Right renal cortex interstitium (tissue), 3 donors: ENCODE results near the gene FOXG1. TPM values are rescaled to one million over a fixed set of nuclear protein-coding genes. Genes with fewer than 3 reads are reported as not detected.

ENCODE experiments used
- DNase-seq, 3 donors: peaks; one replicate each; pipeline ENCODE4 v3.0.0-alpha.2; 2013; ENCODE audit warnings: low read depth in 3 of 3, low spot score in 2 of 3
- polyA plus RNA-seq, 3 donors: library from polyadenylated mRNA; unstranded; fragments of 120-200 nt; gene quantifications; one replicate each; pipeline ENCODE4 v1.2.1, GENCODE V29; 2013; ENCODE audit not compliant: insufficient read length in 3 of 3

Gene FOXG1
- under 1 TPM in 2 of 3 donors, not detected in 1; 0.06 to 0.33 TPM for polyA plus RNA-seq

DNA sequence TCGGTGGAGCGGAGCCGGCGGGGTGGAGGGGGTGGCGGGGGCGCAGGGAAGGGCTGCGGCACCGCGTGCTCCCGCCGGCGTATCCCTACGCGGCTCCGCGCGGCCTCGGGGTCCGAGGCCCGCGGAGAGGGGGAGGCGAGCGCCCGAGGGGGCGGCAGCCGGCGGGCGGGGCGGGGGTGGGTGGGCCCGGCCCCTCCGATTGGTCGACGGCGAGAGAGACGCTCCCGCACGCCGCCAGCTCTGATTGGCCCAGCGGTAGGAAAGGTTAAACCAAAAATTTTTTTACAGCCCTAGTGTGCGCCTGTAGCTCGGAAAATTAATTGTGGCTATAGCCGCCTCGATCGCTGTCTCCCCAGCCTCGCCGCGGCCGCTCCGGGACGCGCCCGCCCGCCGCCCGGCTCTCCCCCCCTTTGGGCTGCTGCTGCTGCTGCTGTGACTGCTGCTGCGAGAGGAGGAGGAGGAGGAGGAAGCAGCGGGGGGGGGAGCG is at the start of gene FOXG1:
Gene FOXG1 (plus strand): TSS at position 319 of the 487 bp plus-strand sequence. CDS start 493 bp downstream, outside the sequence.
- no peak for DNase-seq

GRCh38 chr14:28719130-28719529 is 47.5 kb upstream of the FOXG1 start:
- no peak for DNase-seq

GRCh38 chr14:28731358-28731757 is 35.2 kb upstream of the FOXG1 start:
- no peak for DNase-seq

DNA sequence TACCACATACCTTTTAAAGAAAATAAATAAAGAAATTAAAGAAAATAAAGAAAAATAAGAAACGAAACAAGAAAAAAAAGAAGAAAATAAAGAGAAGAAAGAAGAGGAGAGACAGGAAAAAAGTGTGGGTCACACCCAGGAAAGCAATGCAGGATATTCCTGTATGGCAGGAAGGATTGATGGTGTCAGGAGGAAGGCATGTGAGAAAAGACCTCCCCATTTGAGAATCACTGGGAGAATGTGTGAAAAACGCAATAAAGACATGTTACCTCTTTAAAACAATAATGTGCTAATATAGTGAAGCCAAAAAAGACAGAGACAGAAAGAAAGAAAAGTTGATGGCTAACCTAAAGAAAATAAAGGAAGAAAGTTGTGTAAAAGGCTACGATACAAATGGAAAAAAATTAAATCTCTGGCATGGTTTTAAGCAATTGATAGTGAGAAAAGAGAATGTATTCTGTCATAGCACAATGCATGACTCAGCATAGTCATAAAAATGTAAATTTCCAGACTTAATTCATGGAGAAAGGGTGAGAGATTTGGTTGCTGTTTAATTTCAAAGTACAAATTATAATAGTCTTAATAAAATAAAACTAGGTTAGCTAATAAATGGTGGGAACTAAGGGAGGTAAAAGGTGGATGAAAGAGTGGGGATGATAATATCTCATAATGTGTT is 24.3 kb upstream of the FOXG1 start:
- DNase-seq = no peak

GRCh38 chr14:28744126-28744525 is 22.5 kb upstream of the FOXG1 start:
- DNase-seq = no peak

GRCh38 chr14:28745176-28745575 is 21.4 kb upstream of the FOXG1 start:
- no peak for DNase-seq

DNA sequence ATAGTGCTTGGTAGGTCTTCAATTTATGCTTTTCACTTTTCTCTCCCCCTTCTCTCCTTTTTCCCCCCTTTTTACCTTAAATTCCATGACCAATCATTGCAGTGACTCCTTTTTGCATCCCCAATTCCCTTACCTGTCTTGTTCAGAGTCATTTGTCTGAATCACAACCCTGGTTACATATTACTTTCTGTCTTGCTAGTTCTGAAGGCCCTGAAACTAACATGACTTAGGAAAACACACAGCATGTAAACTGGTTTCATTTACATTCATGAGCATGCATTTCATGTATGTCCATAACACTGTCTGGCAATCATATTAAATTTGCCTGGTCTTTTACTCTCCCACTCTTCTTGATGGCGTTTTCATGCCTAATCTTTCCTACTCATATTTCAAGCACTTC is 20.3 kb upstream of the FOXG1 start:
- no peak for DNase-seq

- no peak for DNase-seq
These were observed 15.0 kb upstream of the FOXG1 start for GRCh38 chr14:28751467-28752058.

DNA sequence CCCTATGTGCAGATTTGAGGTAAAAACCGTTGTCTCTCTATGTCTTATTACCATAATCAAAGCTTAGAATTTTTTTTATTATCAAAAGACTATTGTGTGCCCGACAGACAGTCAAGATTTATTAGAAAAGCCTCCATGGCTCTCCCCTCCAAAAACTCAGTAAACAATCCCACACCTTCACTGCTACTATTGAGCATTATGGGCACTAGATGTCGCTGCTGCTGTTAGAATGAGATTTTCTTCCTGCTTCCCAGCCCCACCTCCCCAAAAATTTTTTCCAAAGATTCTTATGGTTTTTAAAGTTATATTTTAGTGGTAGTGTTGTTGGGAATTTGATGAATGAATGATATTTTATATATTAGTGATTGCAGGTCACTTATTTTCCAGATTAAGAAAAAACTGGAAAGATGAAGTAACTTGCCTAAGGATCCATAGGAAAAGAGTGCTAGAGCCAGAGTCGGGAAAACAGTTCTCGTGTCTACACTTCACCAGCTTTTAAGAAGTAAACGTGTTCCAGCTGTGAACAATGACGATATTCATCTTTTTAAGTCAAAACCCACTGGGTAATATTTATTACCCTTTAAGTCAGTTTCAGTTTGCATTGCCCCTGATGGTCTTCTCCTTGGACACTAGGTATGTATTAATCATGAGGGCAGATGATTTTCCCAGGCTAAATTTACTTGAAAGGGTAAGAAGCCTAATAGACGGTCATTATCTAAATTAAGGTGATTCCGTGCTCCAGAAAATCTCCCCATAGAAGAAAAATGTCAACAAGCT is 12.2 kb upstream of the FOXG1 start:
- DNase-seq = no peak

GRCh38 chr14:28755198-28755815 is 11.3 kb upstream of the FOXG1 start:
- DNase-seq = no peak

DNA sequence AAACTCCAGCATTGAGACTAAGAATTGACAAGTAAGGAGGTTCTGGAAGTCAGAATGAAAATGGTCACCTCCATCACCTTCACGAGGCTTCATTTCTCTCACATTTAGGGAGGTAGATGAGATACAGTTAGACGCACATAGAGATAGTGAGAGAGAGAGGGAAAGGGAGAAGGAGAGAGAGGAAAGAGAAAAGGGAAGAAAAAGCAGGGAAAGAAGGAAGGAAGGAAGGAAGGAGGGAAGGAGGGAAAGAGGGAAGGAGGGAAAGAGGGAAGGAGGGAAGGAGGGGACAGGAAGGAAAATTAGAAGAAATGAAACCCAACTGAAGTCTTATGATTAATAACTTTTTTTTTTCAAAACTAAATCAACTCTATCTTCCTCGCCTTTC is 10.7 kb upstream of the FOXG1 start:
- no peak for DNase-seq

DNA sequence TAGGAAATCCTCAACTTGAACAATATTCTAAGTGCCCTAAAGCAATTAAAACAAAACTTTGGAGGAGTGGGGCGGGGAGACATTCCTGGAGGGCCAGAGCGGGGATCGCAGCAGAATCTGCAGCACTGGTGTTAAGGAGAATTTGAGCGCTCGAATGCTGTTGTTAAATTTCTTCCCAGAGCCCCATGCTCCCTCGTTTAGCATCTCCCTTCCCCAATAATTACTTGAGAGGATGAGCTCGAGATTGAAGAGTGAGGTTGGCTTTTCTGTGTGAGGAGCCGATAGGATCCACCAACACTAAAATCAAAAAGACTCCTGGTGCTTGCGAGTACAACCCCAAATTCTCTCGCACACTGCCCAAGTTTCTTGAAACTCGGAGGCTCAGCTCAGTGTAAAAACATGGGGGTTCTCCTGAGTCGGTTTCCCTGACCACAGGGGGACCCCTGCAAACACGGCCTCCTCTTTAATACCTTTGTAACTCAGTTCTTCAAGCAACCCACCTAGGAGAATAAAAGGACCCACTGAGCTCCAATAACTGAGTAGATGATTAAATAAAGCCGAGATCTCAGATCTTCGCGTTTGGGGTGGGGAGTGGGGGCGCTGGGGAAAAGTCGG is 10.2 kb upstream of the FOXG1 start:
- no peak for DNase-seq

GRCh38 chr14:28756884-28757570 is 9.6 kb upstream of the FOXG1 start:
- no peak for DNase-seq

- DNase-seq = no peak
These were observed 8.8 kb upstream of the FOXG1 start for GRCh38 chr14:28757786-28758185.

- DNase-seq = no peak
These were observed 8.2 kb upstream of the FOXG1 start for GRCh38 chr14:28758253-28758884.

- DNase-seq = no peak
These were observed 7.5 kb upstream of the FOXG1 start for GRCh38 chr14:28758885-28759652.

- no peak for DNase-seq
These were observed 6.8 kb upstream of the FOXG1 start for GRCh38 chr14:28759653-28760313.

DNA sequence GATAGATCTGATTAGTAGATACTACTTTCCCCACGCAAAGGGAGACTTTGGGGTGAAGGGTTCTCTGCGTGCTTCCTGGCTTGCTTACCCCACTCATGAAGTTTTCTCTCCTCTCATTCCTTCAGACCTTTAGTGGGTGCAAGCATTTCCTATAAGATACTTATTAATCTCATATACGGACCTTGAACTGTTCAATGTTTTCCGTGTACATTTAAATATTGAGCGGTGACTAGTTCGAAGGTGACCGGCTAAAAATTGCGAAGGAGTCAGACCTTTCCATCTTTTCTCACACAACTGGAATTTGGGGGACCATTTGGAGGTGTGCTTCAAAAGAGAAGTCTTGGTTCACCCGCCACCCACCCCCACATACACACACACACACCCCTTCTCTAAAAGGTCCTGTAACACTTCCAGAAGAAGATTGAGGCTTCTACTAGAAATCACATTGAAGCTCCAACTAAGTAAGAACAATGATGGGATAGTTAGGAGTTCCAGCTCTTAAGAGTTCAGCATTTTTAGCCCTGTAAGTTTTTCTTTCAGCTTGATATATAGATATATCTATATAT is 6.1 kb upstream of the FOXG1 start:
- no peak for DNase-seq
